ENCODE measurements around the gene GRID1. TPM values are rescaled to one million over a fixed set of nuclear protein-coding genes. Genes with fewer than 3 reads are reported as not detected.

The GRID1 gene
- total and polyA plus RNA-seq, 7 experiments from 2014 or later: not detected

DNA sequence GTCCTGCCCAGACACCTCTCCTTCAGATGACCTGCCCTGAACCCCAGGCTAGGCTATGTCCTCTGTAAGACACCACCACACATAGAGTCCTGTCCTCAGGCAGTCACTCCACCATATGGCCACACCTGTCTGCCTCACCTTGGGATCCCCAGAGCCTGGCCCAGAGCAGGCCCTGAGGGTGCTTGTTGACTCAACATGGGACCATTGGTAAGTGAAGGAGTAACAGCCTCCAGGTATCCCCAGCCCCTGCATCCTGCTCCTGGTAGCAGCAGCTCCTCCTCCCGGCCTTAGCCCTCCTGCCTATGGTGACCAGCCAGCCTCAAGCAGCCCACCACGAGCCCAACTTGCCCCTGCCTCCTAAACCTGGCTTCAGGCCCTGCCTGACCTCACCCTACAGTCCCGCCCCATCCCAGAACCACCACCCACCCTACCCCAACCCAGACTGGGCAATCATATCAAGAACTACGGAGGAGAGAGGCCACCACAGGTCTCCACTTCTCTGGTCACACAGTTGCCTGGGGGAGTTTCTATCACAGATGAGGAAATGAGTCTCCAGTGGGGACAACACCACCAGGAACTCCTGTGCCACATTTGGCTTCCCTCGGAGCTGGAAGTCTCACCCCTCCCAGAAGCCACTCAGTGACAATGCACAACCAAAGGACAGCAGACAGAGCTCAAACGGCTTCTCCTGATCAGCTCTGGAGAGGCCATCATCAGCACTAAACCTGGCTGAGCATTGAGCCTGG, 136.6 kb downstream of the GRID1 start:
- no peak for DNase-seq
- Histone ChIP-seq H3K4me3 (ENCODE audit: low read length) (no peak overlapping the region), H3K27me3 (ENCODE audit: control insufficient read depth in 2 of 2, insufficient read depth in 2 of 2, low read length in 2 of 2) (no peaks in the 10 kb centered on the region), H3K4me1 (ENCODE audit: control insufficient read depth in 2 of 2, insufficient read depth in 2 of 2, low read length in 2 of 2) (no peaks in the 10 kb centered on the region), H3K27ac (ENCODE audit: low read depth, low read length) (no peak overlapping the region), H3K9me3 (ENCODE audit: control insufficient read depth in 2 of 3, low read length in 3 of 3) (no peaks in the 10 kb centered on the region), H3K36me3 (ENCODE audit: control insufficient read depth in 2 of 3, insufficient read depth in 3 of 3, low read length in 3 of 3) (no peaks in the 10 kb centered on the region)
- no peaks in the 10 kb centered on the region for H3K36me3 Mint-ChIP-seq
- ChIA-PET CTCF (no interaction called here), POLR2A (no interaction called here)
- no peak for ATAC-seq
- H3K4me3 Mint-ChIP-seq: no peak overlapping the region
- peaks cover 0 to 7% (median 0%) of the 10 kb centered on the region in 7 donors for H3K4me1 Mint-ChIP-seq
- intact Hi-C loops (cut with micrococcal nuclease): no loop called here
- peaks cover 0 to 2% (median 0%) of the 10 kb centered on the region in 11 donors for H3K9me3 Mint-ChIP-seq
- peaks cover 0 to 8% (median 0%) of the 10 kb centered on the region in 5 donors for H3K27me3 Mint-ChIP-seq
- H3K27ac Mint-ChIP-seq: no peak overlapping the region

DNA sequence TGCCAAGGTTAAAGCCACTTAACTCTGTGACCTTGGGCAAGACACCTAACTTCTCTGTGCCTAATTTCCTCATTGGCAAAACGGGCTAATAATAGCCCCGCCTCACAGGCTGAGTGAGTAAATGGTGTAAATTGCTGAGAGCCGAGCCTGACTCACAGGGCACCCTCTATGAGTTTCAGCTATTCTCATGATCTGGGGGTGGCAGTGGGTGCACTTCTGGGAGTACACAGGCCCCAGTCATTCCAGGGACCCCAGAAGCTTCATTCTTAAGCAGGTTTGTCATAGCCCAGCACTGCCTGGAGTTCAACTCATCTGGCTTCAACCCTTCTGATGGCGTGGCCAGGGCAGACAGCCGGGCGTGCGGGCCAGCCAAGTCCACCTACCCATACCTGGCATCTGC, 137.2 kb downstream of the GRID1 start:
- peak; percentile 23 for ATAC-seq
- H3K27me3 Mint-ChIP-seq: peaks cover 0 to 8% (median 0%) of the 10 kb centered on the region in 5 donors
- H3K4me3 Mint-ChIP-seq: no peak overlapping the region
- Histone ChIP-seq H3K9me3 (ENCODE audit: control insufficient read depth in 2 of 3, low read length in 3 of 3) (no peaks in the 10 kb centered on the region), H3K4me3 (ENCODE audit: low read length) (no peak overlapping the region), H3K27ac (ENCODE audit: low read depth, low read length) (no peak overlapping the region), H3K27me3 (ENCODE audit: control insufficient read depth in 2 of 2, insufficient read depth in 2 of 2, low read length in 2 of 2) (no peaks in the 10 kb centered on the region), H3K36me3 (ENCODE audit: control insufficient read depth in 2 of 3, insufficient read depth in 3 of 3, low read length in 3 of 3) (no peaks in the 10 kb centered on the region), H3K4me1 (ENCODE audit: control insufficient read depth in 2 of 2, insufficient read depth in 2 of 2, low read length in 2 of 2) (no peaks in the 10 kb centered on the region)
- intact Hi-C loops (cut with micrococcal nuclease): no loop called here
- H3K4me1 Mint-ChIP-seq: peaks cover 0 to 7% (median 0%) of the 10 kb centered on the region in 7 donors
- CTCF ChIA-PET: no interaction called here
- POLR2A ChIA-PET: no interaction called here
- no peak for DNase-seq
- peaks cover 0 to 2% (median 0%) of the 10 kb centered on the region in 11 donors for H3K9me3 Mint-ChIP-seq
- H3K27ac Mint-ChIP-seq: no peak overlapping the region
- H3K36me3 Mint-ChIP-seq: no peaks in the 10 kb centered on the region

DNA sequence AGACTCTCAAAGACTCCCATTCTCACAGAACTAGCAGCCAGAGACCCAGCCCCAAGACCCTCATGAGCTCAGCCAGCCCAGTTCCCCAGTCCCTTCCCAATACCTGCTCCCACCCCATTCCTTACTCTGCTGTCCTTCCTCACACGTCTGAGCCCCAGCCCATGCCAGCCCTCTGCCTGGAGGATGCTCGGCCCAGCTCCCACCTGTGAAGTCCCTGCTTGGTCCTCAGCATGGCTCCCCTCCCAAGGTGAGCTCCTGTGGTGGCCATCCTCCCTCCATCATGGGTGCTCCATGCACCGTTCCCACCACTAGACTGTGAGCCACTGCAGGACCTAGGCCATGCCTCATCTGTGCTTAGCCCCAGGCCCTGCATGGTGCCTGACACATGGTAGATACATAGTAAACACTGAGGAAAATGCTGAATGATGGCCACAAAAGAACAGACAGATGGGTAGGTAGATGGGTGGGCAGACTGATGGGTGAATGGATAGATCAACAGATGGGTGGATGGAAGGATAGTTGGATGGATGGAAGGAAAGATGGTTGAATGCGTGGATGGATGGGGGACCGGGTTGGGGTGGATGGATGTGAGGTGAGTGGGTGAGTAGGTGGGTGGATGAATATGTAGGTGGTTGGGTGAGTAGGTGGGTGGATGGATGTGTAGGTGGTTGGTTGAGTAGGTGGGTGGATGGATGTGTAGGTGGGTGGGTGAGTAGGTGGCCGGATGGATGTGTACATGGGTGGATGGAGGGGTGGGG, 138.9 kb downstream of the GRID1 start:
- POLR2A ChIA-PET: no interaction called here
- H3K9me3 ChIP-seq (ENCODE audit: control insufficient read depth in 2 of 3, low read length in 3 of 3): no peaks in the 10 kb centered on the region

DNA sequence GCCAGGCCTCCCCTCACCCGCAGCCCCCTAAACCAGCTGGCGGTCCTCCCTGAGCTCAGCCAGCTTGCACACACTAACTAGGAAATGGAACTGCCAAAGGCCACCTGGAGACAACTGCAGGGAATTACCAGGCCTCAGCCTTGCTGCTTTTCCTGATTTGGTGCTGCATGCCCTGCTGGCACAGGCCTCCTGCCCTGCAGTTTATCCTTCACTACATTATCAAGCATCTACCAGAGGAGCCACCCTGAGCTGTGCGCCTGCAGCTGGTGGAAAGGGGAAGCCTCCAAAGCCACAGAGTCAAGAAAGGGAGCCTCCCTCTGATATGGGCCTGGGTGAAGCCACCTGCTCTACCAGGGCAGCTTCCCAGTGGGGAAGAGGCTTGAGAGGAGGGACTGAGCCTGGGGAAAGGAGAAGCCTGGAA, 139.8 kb downstream of the GRID1 start:
- Histone ChIP-seq H3K4me1 (ENCODE audit: control insufficient read depth in 2 of 2, insufficient read depth in 2 of 2, low read length in 2 of 2) (no peaks in the 10 kb centered on the region), H3K36me3 (ENCODE audit: control insufficient read depth in 2 of 3, insufficient read depth in 3 of 3, low read length in 3 of 3) (no peaks in the 10 kb centered on the region), H3K27ac (ENCODE audit: low read depth, low read length) (no peak overlapping the region), H3K4me3 (ENCODE audit: low read length) (no peak overlapping the region), H3K27me3 (ENCODE audit: control insufficient read depth in 2 of 2, insufficient read depth in 2 of 2, low read length in 2 of 2) (no peaks in the 10 kb centered on the region), H3K9me3 (ENCODE audit: control insufficient read depth in 2 of 3, low read length in 3 of 3) (no peaks in the 10 kb centered on the region)
- Mint-ChIP-seq H3K9me3 (peaks cover 0 to 2% (median 0%) of the 10 kb centered on the region in 11 donors), H3K27me3 (peaks cover 0 to 5% (median 0%) of the 10 kb centered on the region in 5 donors), H3K4me3 (no peak overlapping the region), H3K36me3 (no peaks in the 10 kb centered on the region), H3K27ac (no peak overlapping the region), H3K4me1 (peaks cover 0 to 7% (median 0%) of the 10 kb centered on the region in 7 donors)
- ATAC-seq: peak; percentile 33
- ChIA-PET POLR2A (no interaction called here), CTCF (no interaction called here)
- intact Hi-C loops (cut with micrococcal nuclease): no loop called here
- DNase-seq: no peak

More for the DNA sequence above, 138.9 kb downstream of the GRID1 start:
- no peak overlapping the region for H3K27ac ChIP-seq (ENCODE audit: low read depth, low read length)
- H3K27me3 ChIP-seq (ENCODE audit: control insufficient read depth in 2 of 2, insufficient read depth in 2 of 2, low read length in 2 of 2): no peaks in the 10 kb centered on the region
- no peak overlapping the region for H3K4me3 ChIP-seq (ENCODE audit: low read length)
- no peaks in the 10 kb centered on the region for H3K4me1 ChIP-seq (ENCODE audit: control insufficient read depth in 2 of 2, insufficient read depth in 2 of 2, low read length in 2 of 2)
- Mint-ChIP-seq H3K27ac (no peak overlapping the region), H3K27me3 (peaks cover 0 to 5% (median 0%) of the 10 kb centered on the region in 5 donors), H3K4me3 (no peak overlapping the region), H3K9me3 (peaks cover 0 to 2% (median 0%) of the 10 kb centered on the region in 11 donors), H3K4me1 (peaks cover 0 to 7% (median 0%) of the 10 kb centered on the region in 7 donors), H3K36me3 (no peaks in the 10 kb centered on the region)
- intact Hi-C loops (cut with micrococcal nuclease): no loop called here
- DNase-seq (no peak), ATAC-seq (no peak)
- no peaks in the 10 kb centered on the region for H3K36me3 ChIP-seq (ENCODE audit: control insufficient read depth in 2 of 3, insufficient read depth in 3 of 3, low read length in 3 of 3)
- CTCF ChIA-PET: no interaction called here

DNA sequence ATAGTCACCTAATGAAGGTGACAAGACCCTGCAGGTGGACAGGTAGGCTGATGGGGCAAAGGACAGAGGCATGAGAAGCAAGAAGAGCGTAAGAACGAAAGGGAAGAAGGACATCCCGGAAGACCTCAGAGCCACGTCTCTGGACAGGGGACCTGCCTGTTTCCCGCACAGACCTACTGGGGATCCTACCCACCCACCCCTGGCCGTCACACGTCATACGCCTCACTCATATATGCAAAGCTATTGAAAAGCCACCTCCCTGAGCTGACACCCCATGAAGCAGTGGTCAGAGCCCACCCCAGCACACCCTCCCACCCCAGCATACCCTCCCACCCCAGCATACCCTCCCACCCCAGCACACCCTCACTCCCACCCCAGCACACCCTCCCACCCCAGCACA, 140.6 kb downstream of the GRID1 start:
- ATAC-seq (no peak), DNase-seq (no peak)
- ChIA-PET CTCF (no interaction called here), POLR2A (no interaction called here)
- Mint-ChIP-seq H3K4me3 (no peak overlapping the region), H3K4me1 (peaks cover 0 to 7% (median 0%) of the 10 kb centered on the region in 7 donors), H3K36me3 (no peaks in the 10 kb centered on the region), H3K27me3 (peaks cover 0 to 9% (median 0%) of the 10 kb centered on the region in 5 donors), H3K27ac (no peak overlapping the region), H3K9me3 (peaks cover 0 to 2% (median 0%) of the 10 kb centered on the region in 11 donors)
- intact Hi-C loops (cut with micrococcal nuclease): no loop called here
- no peaks in the 10 kb centered on the region for H3K36me3 ChIP-seq (ENCODE audit: control insufficient read depth in 2 of 3, insufficient read depth in 3 of 3, low read length in 3 of 3)
- no peaks in the 10 kb centered on the region for H3K27me3 ChIP-seq (ENCODE audit: control insufficient read depth in 2 of 2, insufficient read depth in 2 of 2, low read length in 2 of 2)
- H3K4me1 ChIP-seq (ENCODE audit: control insufficient read depth in 2 of 2, insufficient read depth in 2 of 2, low read length in 2 of 2): no peaks in the 10 kb centered on the region
- H3K9me3 ChIP-seq (ENCODE audit: control insufficient read depth in 2 of 3, low read length in 3 of 3): no peaks in the 10 kb centered on the region
- no peak overlapping the region for H3K27ac ChIP-seq (ENCODE audit: low read depth, low read length)
- no peak overlapping the region for H3K4me3 ChIP-seq (ENCODE audit: low read length)

DNA sequence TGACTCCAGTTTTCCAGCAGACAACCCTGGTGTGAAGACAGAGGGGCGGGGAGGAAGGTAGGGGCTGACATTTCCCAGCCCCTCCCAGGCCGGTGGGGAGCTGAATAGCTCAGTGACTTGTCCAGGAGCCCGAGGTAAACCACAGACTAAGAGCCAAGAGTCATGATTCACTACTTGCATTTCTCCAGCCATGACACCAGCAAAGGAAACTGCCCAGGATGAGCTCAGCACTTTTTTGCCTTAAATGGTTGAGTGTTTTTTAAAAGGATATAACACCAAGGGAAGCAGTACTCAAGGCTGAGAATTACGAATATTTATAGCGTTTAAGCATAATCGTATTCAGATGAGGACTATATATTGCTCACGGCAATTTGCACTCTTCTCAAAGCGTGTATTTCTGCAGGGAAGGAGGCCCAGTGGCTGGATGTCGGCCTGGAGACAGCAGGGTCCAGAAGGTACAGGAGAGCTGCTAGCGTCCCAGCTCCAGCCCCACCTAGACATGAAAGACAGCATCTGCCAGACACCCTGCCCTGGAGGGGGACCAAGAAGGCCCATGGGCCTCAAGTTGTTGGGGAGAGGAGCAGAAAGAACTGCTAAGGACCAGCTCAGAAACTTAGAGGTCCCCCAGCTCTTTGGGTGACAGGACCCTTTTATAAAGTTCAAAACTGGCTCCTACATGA, 141.4 kb downstream of the GRID1 start:
- Mint-ChIP-seq H3K4me1 (peaks cover 0 to 7% (median 0%) of the 10 kb centered on the region in 7 donors), H3K9me3 (peaks cover 0 to 2% (median 0%) of the 10 kb centered on the region in 11 donors), H3K27ac (no peak overlapping the region), H3K36me3 (no peaks in the 10 kb centered on the region), H3K4me3 (no peak overlapping the region), H3K27me3 (peaks cover 0 to 9% (median 0%) of the 10 kb centered on the region in 5 donors)
- Histone ChIP-seq H3K4me3 (ENCODE audit: low read length) (no peak overlapping the region), H3K27ac (ENCODE audit: low read depth, low read length) (no peak overlapping the region), H3K9me3 (ENCODE audit: control insufficient read depth in 2 of 3, low read length in 3 of 3) (no peaks in the 10 kb centered on the region), H3K27me3 (ENCODE audit: control insufficient read depth in 2 of 2, insufficient read depth in 2 of 2, low read length in 2 of 2) (no peaks in the 10 kb centered on the region), H3K36me3 (ENCODE audit: control insufficient read depth in 2 of 3, insufficient read depth in 3 of 3, low read length in 3 of 3) (no peaks in the 10 kb centered on the region), H3K4me1 (ENCODE audit: control insufficient read depth in 2 of 2, insufficient read depth in 2 of 2, low read length in 2 of 2) (no peaks in the 10 kb centered on the region)
- intact Hi-C loops (cut with micrococcal nuclease): no loop called here
- ChIA-PET CTCF (interaction anchor here (0.5 kb wide), 1 partner anchor 1556 kb away, joined by 3 read pairs; no protein-coding TSS in a partner anchor), POLR2A (no interaction called here)
- ATAC-seq (peak; percentile 33), DNase-seq (no peak)
